Sciatic nerve (tissue), 2 donors: ENCODE measurements around the gene NUP35. TPM values are rescaled to one million over a fixed set of nuclear protein-coding genes. Genes with fewer than 3 reads are reported as not detected.
A peak's percentile ranks its signal among the peaks of the same experiment; 100 is the strongest.

Experiments
- ATAC-seq: fragments of 200-7000 bp; cut with Tn5 transposase; one replicate; pipeline ENCODE4 v1.9.1; 2020; ENCODE audit warnings: mild to moderate bottlenecking, moderate library complexity
- DNase-seq: peaks from one replicate; pipeline ENCODE4 v3.0.0-alpha.2; 2020; ENCODE audit warnings: low spot score
- intact Hi-C: fragments of 100-400 bp; cut with DNase I; formaldehyde crosslinking; loops from one replicate; pipeline ENCODE4 v1.14.2; 2022
- total RNA-seq: library from RNA; stranded (reverse); fragmentation: NEBNext Ultra II Directional; extraction: Animal tissue kit (Norgen Biotek cat#: 25700); gene quantifications from one replicate; pipeline ENCODE4 v1.2.1, GENCODE V29; 2021
- donor health status: DM: no; HTN: no; CAD: no.
- donor health status: DM: no; HTN: no; CAD: no.

Gene NUP35
- total RNA-seq = 21.1 TPM

GRCh38 chr2:183124222-183124956, at the start of gene NUP35:
Gene NUP35 (plus strand): TSS chr2:183124443. CDS start chr2:183124458, 15 bp downstream.
- intact Hi-C loops = no loop called here
- ATAC-seq = peak; percentile 99
- DNase-seq = peak; percentile 89

GRCh38 chr2:183078163-183078463, 46.1 kb upstream of the NUP35 start:
- ATAC-seq (no peak), DNase-seq (no peak)
- intact Hi-C loops = no loop called here

- peak; percentile 90 for DNase-seq
- intact Hi-C loops = no loop called here
- ATAC-seq = peak; percentile 97
Observed at GRCh38 chr2:183078464-183079138, 45.6 kb upstream of the NUP35 start, which contains the start of gene DUSP19. Gene DUSP19 (plus strand): TSS chr2:183078747. CDS start chr2:183078934, 187 bp downstream.

GRCh38 chr2:183079139-183079775, 45.0 kb upstream of the NUP35 start:
- DNase-seq = no peak
- intact Hi-C loops = no loop called here
- ATAC-seq = peak; percentile 66

- no peak for ATAC-seq
Observed at GRCh38 chr2:183081911-183082310, 42.3 kb upstream of the NUP35 start.

GRCh38 chr2:183088061-183088460, 36.2 kb upstream of the NUP35 start:
- ATAC-seq = no peak
- intact Hi-C loops = no loop called here
- DNase-seq = no peak

More at GRCh38 chr2:183081911-183082310, 42.3 kb upstream of the NUP35 start:
- DNase-seq = no peak
- intact Hi-C loops = no loop called here

GRCh38 chr2:183089192-183089851, 34.9 kb upstream of the NUP35 start:
- DNase-seq (no peak), ATAC-seq (no peak)
- intact Hi-C loops = no loop called here

GRCh38 chr2:183091318-183091953, 32.8 kb upstream of the NUP35 start:
- ATAC-seq (no peak), DNase-seq (no peak)
- intact Hi-C loops = no loop called here

- ATAC-seq = no peak
- intact Hi-C loops = no loop called here
- DNase-seq = no peak
Observed at GRCh38 chr2:183091954-183092345, 32.3 kb upstream of the NUP35 start.

- no peak for ATAC-seq
- no peak for DNase-seq
Observed at GRCh38 chr2:183093857-183094657, 30.2 kb upstream of the NUP35 start.

GRCh38 chr2:183105402-183106134, 18.7 kb upstream of the NUP35 start:
- intact Hi-C loops = no loop called here
- ATAC-seq (no peak), DNase-seq (no peak)

More at GRCh38 chr2:183093857-183094657, 30.2 kb upstream of the NUP35 start:
- intact Hi-C loops = no loop called here

GRCh38 chr2:183112577-183112976, 11.7 kb upstream of the NUP35 start:
- intact Hi-C loops = no loop called here
- DNase-seq (no peak), ATAC-seq (no peak)

GRCh38 chr2:183113630-183114029, 10.6 kb upstream of the NUP35 start:
- DNase-seq = no peak

GRCh38 chr2:183117226-183117625, 7.0 kb upstream of the NUP35 start:
- DNase-seq = no peak
- no peak for ATAC-seq
- intact Hi-C loops = no loop called here

More at GRCh38 chr2:183113630-183114029, 10.6 kb upstream of the NUP35 start:
- no peak for ATAC-seq
- intact Hi-C loops = no loop called here

- intact Hi-C loops = no loop called here
- DNase-seq (no peak), ATAC-seq (no peak)
Observed at GRCh38 chr2:183123117-183123958, 905 bp upstream of the NUP35 start.

- ATAC-seq (no peak), DNase-seq (no peak)
- intact Hi-C loops = no loop called here
Observed at GRCh38 chr2:183123959-183124221, 353 bp upstream of the NUP35 start.

GRCh38 chr2:183124957-183125255, 663 bp downstream of the NUP35 start:
- no peak for ATAC-seq
- intact Hi-C loops = no loop called here
- DNase-seq = no peak
